ENCODE measurements around the gene ARID5B.

The ARID5B gene

GRCh38 chr10:62056219-62056618 is 154.7 kb downstream of the ARID5B start:
- Histone ChIP-seq H3K9me3 (ENCODE audit: insufficient read depth, low read length) (no peaks in the 10 kb centered on the region), H3K4me3 (ENCODE audit: insufficient read length, low read depth) (no peak overlapping the region), H3K36me3 (ENCODE audit: insufficient read depth, insufficient read length, low read length) (peaks cover 33% of the 10 kb centered on the region), H3K9ac (ENCODE audit: insufficient read length, low read depth) (no peak overlapping the region), H3K27me3 (ENCODE audit: insufficient read depth, insufficient read length) (no peaks in the 10 kb centered on the region), H3K4me1 (ENCODE audit: insufficient read depth, insufficient read length) (no peaks in the 10 kb centered on the region)
- DNase-seq (ENCODE audit: low read depth, low spot score): no peak
- no peak for TF ChIP-seq ZNF274 (IDR thresholded peaks at IDR 0.05; ENCODE audit: low read depth, low read length)
- no peak for TF ChIP-seq SUZ12 (IDR thresholded peaks at IDR 0.05; ENCODE audit: extremely low read depth, insufficient read depth, insufficient read length)
- no peak for TF ChIP-seq YY1 (IDR thresholded peaks at IDR 0.05; ENCODE audit: insufficient read depth, insufficient read length)

DNA sequence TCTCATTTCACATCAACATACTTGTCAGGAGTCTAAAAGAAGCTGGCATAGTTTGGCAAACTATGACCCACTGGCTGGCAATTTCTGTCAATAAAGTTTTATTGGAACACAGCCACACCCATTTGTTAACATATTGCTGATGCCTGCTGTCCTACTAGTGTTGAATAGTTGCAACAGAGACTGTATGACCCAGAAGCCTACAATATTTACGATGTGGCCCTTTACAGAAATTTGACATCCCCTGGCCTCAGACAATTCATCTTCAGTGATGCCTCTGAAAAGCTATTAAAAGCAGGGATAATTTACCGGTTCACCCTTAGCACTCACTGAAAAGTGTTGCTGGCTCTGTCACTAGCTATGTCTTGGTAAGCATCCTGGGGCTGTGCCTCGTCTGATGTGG is 155.2 kb downstream of the ARID5B start:
- Histone ChIP-seq H3K4me1 (ENCODE audit: insufficient read depth, insufficient read length) (no peaks in the 10 kb centered on the region), H3K9ac (ENCODE audit: insufficient read length, low read depth) (no peak overlapping the region), H3K27me3 (ENCODE audit: insufficient read depth, insufficient read length) (no peaks in the 10 kb centered on the region), H3K9me3 (ENCODE audit: insufficient read depth, low read length) (no peaks in the 10 kb centered on the region), H3K36me3 (ENCODE audit: insufficient read depth, insufficient read length, low read length) (peaks cover 35% of the 10 kb centered on the region), H3K4me3 (ENCODE audit: insufficient read length, low read depth) (no peak overlapping the region)
- no peak for DNase-seq (ENCODE audit: low read depth, low spot score)
- no peak for TF ChIP-seq ZNF274 (IDR thresholded peaks at IDR 0.05; ENCODE audit: low read depth, low read length)

DNA sequence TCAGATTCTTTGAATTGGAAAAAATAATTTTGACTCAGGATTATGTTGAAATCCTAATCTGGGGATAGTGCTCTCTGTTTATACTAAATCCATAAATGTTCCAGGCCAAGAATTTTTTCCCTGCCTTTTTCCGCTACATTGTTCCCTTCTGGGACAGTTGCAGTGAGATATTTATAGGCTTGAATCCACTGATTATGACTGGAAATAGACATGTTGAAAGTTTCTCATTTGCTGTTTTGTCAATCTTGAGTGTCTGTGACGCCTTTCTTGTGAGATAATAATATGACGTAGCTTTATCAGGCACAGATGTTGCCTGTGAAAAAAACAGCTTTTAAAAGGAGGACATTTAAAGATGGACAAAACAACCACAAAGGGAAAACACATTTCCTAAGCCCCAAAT is 155.9 kb downstream of the ARID5B start:
- Histone ChIP-seq H3K4me3 (ENCODE audit: insufficient read length, low read depth) (no peak overlapping the region), H3K4me1 (ENCODE audit: insufficient read depth, insufficient read length) (no peaks in the 10 kb centered on the region), H3K9ac (ENCODE audit: insufficient read length, low read depth) (no peak overlapping the region), H3K9me3 (ENCODE audit: insufficient read depth, low read length) (no peaks in the 10 kb centered on the region), H3K36me3 (ENCODE audit: insufficient read depth, insufficient read length, low read length) (peaks cover 29% of the 10 kb centered on the region), H3K27me3 (ENCODE audit: insufficient read depth, insufficient read length) (no peaks in the 10 kb centered on the region)
- DNase-seq (ENCODE audit: low read depth, low spot score): no peak
- TF ChIP-seq SUZ12 (IDR thresholded peaks at IDR 0.05; ENCODE audit: extremely low read depth, insufficient read depth, insufficient read length): no peak
- TF ChIP-seq YY1 (IDR thresholded peaks at IDR 0.05; ENCODE audit: insufficient read depth, insufficient read length): no peak
- no peak for TF ChIP-seq ZNF274 (IDR thresholded peaks at IDR 0.05; ENCODE audit: low read depth, low read length)

DNA sequence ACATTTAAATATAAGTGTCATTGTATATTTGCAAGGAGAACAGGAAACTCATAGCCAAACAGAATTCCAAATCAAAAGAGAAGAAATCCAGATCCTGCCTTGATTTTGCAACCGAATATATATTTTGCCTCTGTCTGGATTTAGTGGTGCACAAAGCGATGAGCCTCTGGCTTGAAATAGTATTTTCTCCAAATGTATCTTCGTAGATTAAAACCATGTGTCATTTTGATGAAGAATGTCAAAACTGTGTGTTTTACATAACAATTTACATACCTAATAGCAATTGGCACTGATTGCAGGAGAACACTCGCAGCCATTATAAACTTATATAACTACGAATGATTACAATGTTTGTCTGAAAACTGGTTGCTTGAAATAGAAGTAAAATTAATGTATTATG is 156.4 kb downstream of the ARID5B start:
- H3K9ac ChIP-seq (ENCODE audit: insufficient read length, low read depth): no peak overlapping the region
- DNase-seq (ENCODE audit: low read depth, low spot score): no peak
- TF ChIP-seq ZNF274 (IDR thresholded peaks at IDR 0.05; ENCODE audit: low read depth, low read length): no peak
- no peak for TF ChIP-seq SUZ12 (IDR thresholded peaks at IDR 0.05; ENCODE audit: extremely low read depth, insufficient read depth, insufficient read length)
- no peak for TF ChIP-seq YY1 (IDR thresholded peaks at IDR 0.05; ENCODE audit: insufficient read depth, insufficient read length)
- peaks cover 24% of the 10 kb centered on the region for H3K36me3 ChIP-seq (ENCODE audit: insufficient read depth, insufficient read length, low read length)
- no peaks in the 10 kb centered on the region for H3K27me3 ChIP-seq (ENCODE audit: insufficient read depth, insufficient read length)
- no peak overlapping the region for H3K4me3 ChIP-seq (ENCODE audit: insufficient read length, low read depth)
- H3K9me3 ChIP-seq (ENCODE audit: insufficient read depth, low read length): no peaks in the 10 kb centered on the region
- H3K4me1 ChIP-seq (ENCODE audit: insufficient read depth, insufficient read length): no peaks in the 10 kb centered on the region

DNA sequence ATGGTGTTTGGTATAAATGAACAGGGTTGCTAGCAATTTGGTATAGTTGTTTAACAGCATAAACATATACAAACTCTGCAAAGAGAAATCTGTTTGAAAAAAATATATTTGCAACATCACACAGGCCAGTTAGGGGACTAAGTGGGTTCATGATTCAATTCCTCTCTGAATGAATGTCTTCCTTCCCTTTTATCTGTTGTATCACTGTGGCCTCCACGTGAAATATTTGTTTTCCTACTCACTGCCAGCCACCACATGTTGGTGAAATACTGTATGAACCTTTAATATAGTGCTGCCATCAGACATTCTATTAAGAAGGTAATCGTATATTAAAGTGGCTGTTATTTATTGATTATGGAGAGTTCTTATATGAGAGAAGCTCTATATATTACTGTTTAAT is 157.0 kb downstream of the ARID5B start:
- Histone ChIP-seq H3K36me3 (ENCODE audit: insufficient read depth, insufficient read length, low read length) (peaks cover 19% of the 10 kb centered on the region), H3K27me3 (ENCODE audit: insufficient read depth, insufficient read length) (no peaks in the 10 kb centered on the region), H3K4me1 (ENCODE audit: insufficient read depth, insufficient read length) (no peaks in the 10 kb centered on the region), H3K9me3 (ENCODE audit: insufficient read depth, low read length) (no peaks in the 10 kb centered on the region), H3K4me3 (ENCODE audit: insufficient read length, low read depth) (no peak overlapping the region), H3K9ac (ENCODE audit: insufficient read length, low read depth) (no peak overlapping the region)
- TF ChIP-seq SUZ12 (IDR thresholded peaks at IDR 0.05; ENCODE audit: extremely low read depth, insufficient read depth, insufficient read length): no peak
- DNase-seq (ENCODE audit: low read depth, low spot score): no peak

DNA sequence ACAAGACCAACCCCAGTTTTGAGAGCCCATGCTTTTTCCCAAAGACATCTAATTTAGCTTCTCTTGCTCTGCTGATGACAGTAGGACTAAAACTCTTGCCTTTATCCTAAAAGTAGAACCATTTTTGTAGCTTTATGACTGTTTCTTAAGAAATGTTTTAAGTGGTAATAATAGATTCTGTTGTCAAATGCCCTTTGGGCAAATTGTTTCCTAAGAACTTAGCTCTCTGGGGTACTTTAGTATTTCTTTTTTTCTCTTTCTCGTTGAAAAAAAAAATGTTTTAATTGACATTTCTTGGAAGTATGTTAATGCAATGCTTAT is 157.4 kb downstream of the ARID5B start:
- Histone ChIP-seq H3K4me3 (ENCODE audit: insufficient read length, low read depth) (no peak overlapping the region), H3K4me1 (ENCODE audit: insufficient read depth, insufficient read length) (no peaks in the 10 kb centered on the region), H3K9me3 (ENCODE audit: insufficient read depth, low read length) (no peaks in the 10 kb centered on the region), H3K36me3 (ENCODE audit: insufficient read depth, insufficient read length, low read length) (peaks cover 19% of the 10 kb centered on the region), H3K27me3 (ENCODE audit: insufficient read depth, insufficient read length) (no peaks in the 10 kb centered on the region), H3K9ac (ENCODE audit: insufficient read length, low read depth) (no peak overlapping the region)
- no peak for DNase-seq (ENCODE audit: low read depth, low spot score)
- TF ChIP-seq ZNF274 (IDR thresholded peaks at IDR 0.05; ENCODE audit: low read depth, low read length) (no peak), YY1 (IDR thresholded peaks at IDR 0.05; ENCODE audit: insufficient read depth, insufficient read length) (no peak), SUZ12 (IDR thresholded peaks at IDR 0.05; ENCODE audit: extremely low read depth, insufficient read depth, insufficient read length) (no peak)

- no peak overlapping the region for H3K9ac ChIP-seq (ENCODE audit: insufficient read length, low read depth)
Observed at GRCh38 chr10:62059217-62059920, 157.9 kb downstream of the ARID5B start.

DNA sequence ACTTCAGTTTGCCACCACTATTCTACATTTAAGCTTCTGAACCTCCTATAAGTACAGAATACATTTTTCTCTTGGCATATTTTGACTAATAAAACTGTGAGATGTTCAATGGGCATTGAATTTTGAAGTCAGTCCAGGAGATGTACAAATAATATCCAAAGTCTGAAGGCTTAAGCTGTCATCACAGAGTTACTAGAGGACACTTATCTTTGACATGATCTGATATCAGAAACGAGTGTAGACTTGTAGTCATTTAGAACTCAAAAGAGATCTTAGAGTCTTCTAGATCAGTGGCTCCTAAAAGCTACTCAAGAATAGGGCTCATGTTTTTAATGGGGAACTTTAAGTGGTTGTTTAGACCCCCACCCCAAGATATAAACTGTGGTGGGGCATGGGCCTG is 160.5 kb downstream of the ARID5B start:
- H3K36me3 ChIP-seq (ENCODE audit: insufficient read depth, insufficient read length, low read length): peaks cover 11% of the 10 kb centered on the region
- no peak overlapping the region for H3K9ac ChIP-seq (ENCODE audit: insufficient read length, low read depth)
- DNase-seq (ENCODE audit: low read depth, low spot score): no peak
- H3K4me3 ChIP-seq (ENCODE audit: insufficient read length, low read depth): no peak overlapping the region
- TF ChIP-seq ZNF274 (IDR thresholded peaks at IDR 0.05; ENCODE audit: low read depth, low read length) (no peak), YY1 (IDR thresholded peaks at IDR 0.05; ENCODE audit: insufficient read depth, insufficient read length) (no peak), SUZ12 (IDR thresholded peaks at IDR 0.05; ENCODE audit: extremely low read depth, insufficient read depth, insufficient read length) (no peak)
- no peaks in the 10 kb centered on the region for H3K4me1 ChIP-seq (ENCODE audit: insufficient read depth, insufficient read length)
- no peaks in the 10 kb centered on the region for H3K9me3 ChIP-seq (ENCODE audit: insufficient read depth, low read length)
- H3K27me3 ChIP-seq (ENCODE audit: insufficient read depth, insufficient read length): no peaks in the 10 kb centered on the region

More at GRCh38 chr10:62059217-62059920, 157.9 kb downstream of the ARID5B start:
- Histone ChIP-seq H3K27me3 (ENCODE audit: insufficient read depth, insufficient read length) (no peaks in the 10 kb centered on the region), H3K9me3 (ENCODE audit: insufficient read depth, low read length) (no peaks in the 10 kb centered on the region), H3K4me3 (ENCODE audit: insufficient read length, low read depth) (no peak overlapping the region), H3K4me1 (ENCODE audit: insufficient read depth, insufficient read length) (no peaks in the 10 kb centered on the region), H3K36me3 (ENCODE audit: insufficient read depth, insufficient read length, low read length) (peaks cover 17% of the 10 kb centered on the region)
- DNase-seq (ENCODE audit: low read depth, low spot score): no peak
- no peak for TF ChIP-seq ZNF274 (IDR thresholded peaks at IDR 0.05; ENCODE audit: low read depth, low read length)
- no peak for TF ChIP-seq SUZ12 (IDR thresholded peaks at IDR 0.05; ENCODE audit: extremely low read depth, insufficient read depth, insufficient read length)
- TF ChIP-seq YY1 (IDR thresholded peaks at IDR 0.05; ENCODE audit: insufficient read depth, insufficient read length): no peak

Measured in NT2/D1 (cell line).